GM23248 (cell line): ENCODE results near the gene ACOT7. TPM values are rescaled to one million over a fixed set of nuclear protein-coding genes. Genes with fewer than 3 reads are reported as not detected.
"Not testable (repeated sequence)": the region's sequence is repeated elsewhere in the genome, so short reads cannot be mapped to it uniquely, and the experiment has no call there.

ENCODE experiments used
- DNase-seq: peaks from one replicate; pipeline ENCODE4 v3.0.0-alpha.2; 2015
- H2AFZ ChIP-seq: fragments of 200-600 bp; sonication (generic); 2 replicates; pipeline ENCODE4 v1.6.1; 2016; ENCODE audit warnings: antibody characterized with exemption
- H3F3A ChIP-seq: fragments of 200-600 bp; sonication (generic); 2 replicates; pipeline ENCODE4 v1.6.1; 2016; ENCODE audit warnings: mild to moderate bottlenecking, antibody characterized with exemption, mixed run types; ENCODE audit not compliant: insufficient read depth
- H3K27ac ChIP-seq: fragments of 200-600 bp; sonication (generic); 2 replicates; pipeline ENCODE4 v1.5.1; 2016; ENCODE audit warnings: mild to moderate bottlenecking
- H3K27me3 ChIP-seq: fragments of 200-600 bp; sonication (generic); replicated peaks from 2 replicates; pipeline ENCODE4 v1.6.1; 2016; ENCODE audit warnings: mild to moderate bottlenecking; ENCODE audit not compliant: insufficient read depth
- H3K36me3 ChIP-seq: fragments of 200-600 bp; sonication (generic); 2 replicates; pipeline ENCODE4 v1.6.1; 2016; ENCODE audit warnings: low read depth, mild to moderate bottlenecking
- H3K4me1 ChIP-seq: fragments of 200-600 bp; sonication (generic); 2 replicates; pipeline ENCODE4 v1.6.1; 2016; ENCODE audit warnings: mild to moderate bottlenecking; ENCODE audit not compliant: insufficient read depth
- H3K4me2 ChIP-seq: fragments of 200-600 bp; sonication (generic); one replicate; pipeline ENCODE4 v1.6.1; 2016; ENCODE audit warnings: mild to moderate bottlenecking; ENCODE audit not compliant: unreplicated experiment
- H3K4me3 ChIP-seq: fragments of 200-600 bp; sonication (generic); 2 replicates; pipeline ENCODE4 v1.5.1; 2016; ENCODE audit warnings: mild to moderate bottlenecking
- H3K79me2 ChIP-seq: fragments of 200-600 bp; sonication (generic); 2 replicates; pipeline ENCODE4 v1.6.1; 2016; ENCODE audit warnings: mild to moderate bottlenecking; ENCODE audit not compliant: insufficient read depth
- H3K9ac ChIP-seq: fragments of 200-600 bp; sonication (generic); 2 replicates; pipeline ENCODE4 v1.6.1; 2016; ENCODE audit warnings: mild to moderate bottlenecking
- H3K9me2 ChIP-seq: fragments of 200-600 bp; sonication (generic); 2 replicates; pipeline ENCODE4 v1.6.1; 2016; ENCODE audit warnings: mixed run types, mild to moderate bottlenecking, moderate library complexity; ENCODE audit not compliant: insufficient read depth
- H3K9me3 ChIP-seq: fragments of 200-600 bp; sonication (generic); one replicate; pipeline ENCODE4 v1.6.1; 2017; ENCODE audit warnings: low read depth
- H4K20me1 ChIP-seq: fragments of 200-600 bp; sonication (generic); 2 replicates; pipeline ENCODE4 v1.6.0; 2016; ENCODE audit not compliant: insufficient read depth
- EZH2 ChIP-seq: fragments of 200-600 bp; sonication (generic); IDR thresholded peaks from 2 replicates; pipeline ENCODE4 v1.6.1; 2018; ENCODE audit warnings: antibody characterized with exemption, mild to moderate bottlenecking; ENCODE audit not compliant: insufficient read depth, poor library complexity, severe bottlenecking
- EZH2phosphoT487 ChIP-seq: fragments of 200-600 bp; sonication (generic); IDR thresholded peaks from 2 replicates; pipeline ENCODE4 v1.6.1; 2018; ENCODE audit warnings: antibody characterized with exemption, moderate library complexity, mild to moderate bottlenecking, low read depth; ENCODE audit not compliant: insufficient read depth
- WGBS, 2 experiments: methylation state at CpG; one replicate each; pipeline ENCODE4 v1.1.6; 2015 to 2017; ENCODE audit warnings: low lambda C conversion rate in 2 of 2, low coverage in 1 of 2; ENCODE audit errors: missing lambda C conversion rate in 2 of 2; 5-methylcytosine and 5-hydroxymethylcytosine counted together
- in situ Hi-C: fragments of 300-500 bp; cut with MboI; formaldehyde crosslinking; loops from 2 replicates; pipeline ENCODE4 v1.15.0; 2020
- polyA plus RNA-seq: library from polyadenylated mRNA; unstranded; fragments of >200 nt; fragmentation: Nextera tagmentation; extraction: Ambion mirVana; gene quantifications from 2 replicates; pipeline ENCODE4 v1.2.1, GENCODE V29; 2016
- total RNA-seq: library from RNA; depleted of rRNA; stranded (reverse); fragments of >200 nt; shearing (Covaris generic); gene quantifications from 2 replicates; pipeline ENCODE4 v1.2.3, GENCODE V29; 2014

The ACOT7 gene
- total and polyA plus RNA-seq, 2 experiments from 2014 or later, result 25.7 to 74.7 TPM

GRCh38 chr1:6396998-6397397, 3.4 kb upstream of the ACOT7 start:
- Histone ChIP-seq H2AFZ (no peak overlapping the region), H3K9me2 (no peaks in the 10 kb centered on the region), H3F3A (no peaks in the 10 kb centered on the region), H3K9ac (no peak overlapping the region), H3K4me3 (no peak overlapping the region), H3K27me3 (no peaks in the 10 kb centered on the region), H3K4me1 (peaks cover 4% of the 10 kb centered on the region; the same call in 1 of the 2 replicates), H3K9me3 (no peaks in the 10 kb centered on the region), H3K36me3 (no peaks in the 10 kb centered on the region), H4K20me1 (no peaks in the 10 kb centered on the region), H3K79me2 (peaks cover 4% of the 10 kb centered on the region), H3K27ac (no peak overlapping the region), H3K4me2 (no peak overlapping the region)
- TF ChIP-seq EZH2phosphoT487, result no peak
- TF ChIP-seq EZH2, result no peak
- in situ Hi-C loops, result no loop called here
- no peak for DNase-seq

- H3K27ac ChIP-seq, H3K4me2 ChIP-seq, H3K9me3 ChIP-seq, H3K4me3 ChIP-seq, H4K20me1 ChIP-seq, H3K36me3 ChIP-seq, H3F3A ChIP-seq, DNase-seq, H3K9ac ChIP-seq, H2AFZ ChIP-seq, H3K9me2 ChIP-seq, H3K27me3 ChIP-seq, H3K4me1 ChIP-seq, in situ Hi-C loops: not testable (repeated sequence)
- WGBS, 2 experiments, result 86 to 97% methylated on average over 19 to 31 of the region's 34 CpGs
- peaks cover 14% of the 10 kb centered on the region for H3K79me2 ChIP-seq
These were observed 2.2 kb upstream of the ACOT7 start for GRCh38 chr1:6395781-6396244.

GRCh38 chr1:6395130-6395529, 1.6 kb upstream of the ACOT7 start:
- H3K36me3 ChIP-seq, H3K4me2 ChIP-seq, H4K20me1 ChIP-seq, H3K9me3 ChIP-seq, H3K4me3 ChIP-seq, H2AFZ ChIP-seq, in situ Hi-C loops, H3K9ac ChIP-seq, DNase-seq, H3F3A ChIP-seq, H3K9me2 ChIP-seq, H3K4me1 ChIP-seq, H3K27me3 ChIP-seq, H3K27ac ChIP-seq: not testable (repeated sequence)
- 90 to 92% methylated on average over 8 of the region's 8 CpGs for WGBS, 2 experiments
- H3K79me2 ChIP-seq, result peaks cover 20% of the 10 kb centered on the region

GRCh38 chr1:6392809-6393399, 663 bp downstream of the ACOT7 start:
- WGBS, 2 experiments, result 2% methylated on average over 47 to 59 of the region's 83 CpGs
- H2AFZ ChIP-seq, result peak overlapping the region; percentile 51
- peaks cover 31% of the 10 kb centered on the region for H3K79me2 ChIP-seq
- H3K27ac ChIP-seq, result peak overlapping the region; percentile 91
- no peaks in the 10 kb centered on the region for H3K27me3 ChIP-seq
- H3K4me1 ChIP-seq, result peaks cover 4% of the 10 kb centered on the region; the same call in 1 of the 2 replicates
- H3K9me3 ChIP-seq, result no peaks in the 10 kb centered on the region
- no peaks in the 10 kb centered on the region for H4K20me1 ChIP-seq
- DNase-seq, result peak; percentile 69
- in situ Hi-C loops, result no loop called here
- TF ChIP-seq EZH2phosphoT487 (no peak), EZH2 (no peak)
- peak overlapping the region; percentile 70 for H3K4me2 ChIP-seq
- H3K9ac ChIP-seq, result peak overlapping the region; percentile 90
- H3F3A ChIP-seq, result no peaks in the 10 kb centered on the region
- no peaks in the 10 kb centered on the region for H3K36me3 ChIP-seq
- no peaks in the 10 kb centered on the region for H3K9me2 ChIP-seq
- H3K4me3 ChIP-seq, result peak overlapping the region; percentile 73
